Naive thymus-derived CD4-positive, alpha-beta T cell (primary cell): ENCODE results near the gene CASKIN1. TPM values are rescaled to one million over a fixed set of nuclear protein-coding genes. Genes with fewer than 3 reads are reported as not detected.
"Not testable (repeated sequence)": the region's sequence is repeated elsewhere in the genome, so short reads cannot be mapped to it uniquely, and the experiment has no call there.

Source experiments
- ATAC-seq: fragments of 150-1000 bp; cut with Tn5 transposase; 2 replicates; pipeline ENCODE4 v1.10.0; 2021; ENCODE audit warnings: mild to moderate bottlenecking, moderate library complexity
- CTCF ChIA-PET: fragments of 350-600 bp; sonication (Branson Sonifier 250); formaldehyde crosslinking; loops from one replicate; lab custom pipeline; 2021; ENCODE audit warnings: antibody characterized with exemption; lab: Charles Lee
- POLR2A ChIA-PET: fragments of 350-600 bp; sonication (Branson Sonifier 250); formaldehyde crosslinking; loops from one replicate; lab custom pipeline; 2021; ENCODE audit warnings: antibody characterized with exemption, inconsistent platforms; lab: Charles Lee
- DNase-seq, 9 donors: peaks; one replicate each; pipeline versions ENCODE4 v3.0.0 to v3.0.0-alpha.2; 2020 to 2022; ENCODE audit warnings: mixed read lengths in 1 of 9
- H3K27ac ChIP-seq: one replicate; pipeline ENCODE4 v1.7.0; 2013; ENCODE audit warnings: mild to moderate bottlenecking, low read depth, low read length, moderate library complexity
- H3K27me3 ChIP-seq, 2 donors: one replicate each; pipeline ENCODE4 v1.7.0; 2013; ENCODE audit warnings: low read length in 2 of 2, mild to moderate bottlenecking in 2 of 2, moderate library complexity in 2 of 2; ENCODE audit not compliant: control insufficient read depth in 2 of 2, insufficient read depth in 2 of 2
- H3K36me3 ChIP-seq, 3 experiments: 1 replicate in 2 of 3; 2 replicates in 1 of 3; pipeline ENCODE4 v1.7.0; 2013; ENCODE audit warnings: low read length in 3 of 3, mild to moderate bottlenecking in 3 of 3, moderate library complexity in 1 of 3; ENCODE audit not compliant: insufficient read depth in 3 of 3, control insufficient read depth in 2 of 3
- H3K4me1 ChIP-seq, 2 donors: one replicate each; pipeline ENCODE4 v1.7.0; 2013; ENCODE audit warnings: low read length in 2 of 2, mild to moderate bottlenecking in 2 of 2, moderate library complexity in 1 of 2; ENCODE audit not compliant: control insufficient read depth in 2 of 2, insufficient read depth in 2 of 2
- H3K4me3 ChIP-seq: 2 replicates; pipeline ENCODE4 v1.7.0; 2013; ENCODE audit warnings: mild to moderate bottlenecking, low read length
- H3K9me3 ChIP-seq, 3 experiments: 1 replicate in 2 of 3; 2 replicates in 1 of 3; pipeline ENCODE4 v1.7.0; 2013; ENCODE audit warnings: low read length in 3 of 3; ENCODE audit not compliant: control insufficient read depth in 2 of 3
- H3K27ac Mint-ChIP-seq, 9 donors: one replicate each; pipeline ENCODE4 v1.8.0; 2020 to 2022; ENCODE audit warnings: mixed read lengths in 9 of 9, mild to moderate bottlenecking in 8 of 9, moderate library complexity in 5 of 9, inconsistent platforms in 2 of 9
- H3K27me3 Mint-ChIP-seq, 5 donors: one replicate each; pipeline ENCODE4 v1.8.0; 2021 to 2022; ENCODE audit warnings: mixed read lengths in 5 of 5, mild to moderate bottlenecking in 1 of 5
- H3K36me3 Mint-ChIP-seq, 5 donors: one replicate each; pipeline ENCODE4 v1.8.0; 2020 to 2022; ENCODE audit warnings: mixed read lengths in 5 of 5, mild to moderate bottlenecking in 3 of 5, inconsistent platforms in 1 of 5
- H3K4me1 Mint-ChIP-seq, 7 donors: one replicate each; pipeline ENCODE4 v1.8.0; 2020 to 2022; ENCODE audit warnings: mixed read lengths in 7 of 7, mild to moderate bottlenecking in 3 of 7, inconsistent platforms in 1 of 7
- H3K4me3 Mint-ChIP-seq, 10 donors: one replicate each; pipeline ENCODE4 v1.8.0; 2020 to 2022; ENCODE audit warnings: mild to moderate bottlenecking in 10 of 10, mixed read lengths in 10 of 10, moderate library complexity in 6 of 10, inconsistent platforms in 2 of 10
- H3K9me3 Mint-ChIP-seq, 11 donors: one replicate each; pipeline ENCODE4 v1.8.0; 2020 to 2022; ENCODE audit warnings: mixed read lengths in 11 of 11, mild to moderate bottlenecking in 4 of 11, inconsistent platforms in 1 of 11, moderate library complexity in 1 of 11
- intact Hi-C, 2 donors: fragments of 100-400 bp; cut with micrococcal nuclease; formaldehyde crosslinking; loops; one replicate each; pipeline ENCODE4 v1.15.1; 2023
- polyA plus RNA-seq, 2 donors: library from polyadenylated mRNA; unstranded; fragments of 300-500 nt; fragmentation: Illumina TruSeq; gene quantifications; one replicate each; pipeline ENCODE4 v1.2.3, GENCODE V29; 2021
- total RNA-seq, 6 experiments: library from RNA in 5 of 6; stranded (reverse) in 5 of 6; gene quantifications; 1 replicate in 5 of 6; 2 replicates in 1 of 6; pipeline ENCODE4 v1.2.3 and lab custom pipeline; 2021 to 2026

Gene CASKIN1
- total and polyA plus RNA-seq, 7 experiments from 2014 or later = 0.19 TPM; not detected in 6

DNA sequence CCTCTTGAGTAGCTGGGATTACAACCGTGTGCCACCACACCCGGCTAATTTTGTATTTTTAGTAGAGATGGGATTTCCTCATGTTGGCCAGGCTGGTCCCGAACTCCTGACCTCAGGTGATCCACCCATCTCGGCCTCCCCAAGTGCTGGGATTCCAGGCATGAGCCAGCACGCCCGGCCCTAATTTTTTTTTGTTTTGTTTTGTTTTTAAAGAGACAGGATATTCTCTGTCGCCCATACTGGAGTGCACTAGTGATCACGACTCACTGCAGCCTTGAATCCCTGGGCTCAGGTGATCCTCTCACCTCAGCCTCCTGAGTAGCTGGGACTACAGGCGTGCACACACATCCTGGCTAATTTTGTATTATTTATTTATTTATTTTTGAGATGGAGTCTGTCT, 43.9 kb upstream of the CASKIN1 start:
- H3K9me3 Mint-ChIP-seq, H3K36me3 Mint-ChIP-seq, H3K4me1 ChIP-seq, H3K27me3 ChIP-seq, H3K27ac ChIP-seq, H3K27ac Mint-ChIP-seq, H3K9me3 ChIP-seq, H3K4me1 Mint-ChIP-seq, CTCF ChIA-PET, DNase-seq, intact Hi-C loops, ATAC-seq, H3K27me3 Mint-ChIP-seq, H3K4me3 ChIP-seq, H3K4me3 Mint-ChIP-seq: not testable (repeated sequence)
- H3K36me3 ChIP-seq = peaks cover 0 to 39% (median 0%) of the 10 kb centered on the region in 3 experiments
- POLR2A ChIA-PET = interaction anchor here (1.2 kb wide), 1 partner anchor 25 kb away, joined by 3 read pairs; no protein-coding TSS in a partner anchor

DNA sequence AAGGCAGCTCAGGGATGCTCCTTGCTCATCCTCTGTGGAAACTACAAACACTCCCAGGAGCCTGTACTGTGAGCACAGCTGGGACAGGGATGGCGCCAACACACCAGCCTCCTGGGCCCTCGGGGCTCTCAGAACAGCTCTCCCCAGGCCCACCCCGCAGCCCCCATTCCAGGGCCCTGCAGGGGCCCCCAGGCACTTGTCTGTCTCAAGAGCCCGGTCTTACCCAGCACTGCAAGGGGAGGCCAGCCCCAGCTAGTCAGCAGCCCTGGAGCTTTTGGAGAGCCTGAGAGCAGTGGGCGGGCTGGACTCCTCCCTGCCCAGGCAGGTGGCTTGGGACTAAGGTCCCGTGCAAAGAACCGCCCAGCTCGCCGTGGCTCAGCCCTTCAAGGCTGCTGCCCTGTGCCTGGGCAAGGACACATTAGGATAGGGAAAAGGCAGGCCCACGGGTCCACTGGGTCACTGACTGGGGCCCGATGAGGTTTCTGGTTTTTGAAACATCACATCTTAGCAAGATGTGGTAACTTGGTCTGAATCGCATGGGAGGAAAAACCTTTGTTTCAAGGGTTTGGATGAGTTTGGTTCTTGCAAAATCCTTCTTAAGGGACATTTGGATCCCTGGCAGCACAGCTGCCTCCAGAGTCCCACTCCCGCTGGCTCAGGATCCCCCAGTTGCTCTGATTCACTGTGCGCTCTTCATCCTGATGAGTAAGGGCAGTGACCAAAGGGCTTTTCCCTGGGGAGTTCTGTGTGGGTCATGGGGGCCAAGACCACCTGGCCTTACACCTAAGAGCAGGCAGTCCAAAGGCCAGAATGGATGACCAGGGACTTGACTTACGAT, 42.7 kb upstream of the CASKIN1 start:
- no peaks in the 10 kb centered on the region for H3K27me3 ChIP-seq
- ChIA-PET CTCF (no interaction called here), POLR2A (no interaction called here)
- intact Hi-C loops = no loop called here
- ATAC-seq (no peak), DNase-seq (no peak)
- peaks cover 0 to 39% (median 0%) of the 10 kb centered on the region in 3 experiments for H3K36me3 ChIP-seq
- H3K9me3 ChIP-seq = no peaks in the 10 kb centered on the region
- Mint-ChIP-seq H3K27ac (no peak overlapping the region), H3K9me3 (no peaks in the 10 kb centered on the region), H3K4me1 (peaks cover 0 to 11% (median 0%) of the 10 kb centered on the region in 7 donors), H3K27me3 (no peaks in the 10 kb centered on the region), H3K36me3 (peaks cover 0 to 14% (median 7%) of the 10 kb centered on the region in 5 donors), H3K4me3 (no peak overlapping the region)
- no peak overlapping the region for H3K27ac ChIP-seq
- no peaks in the 10 kb centered on the region for H3K4me1 ChIP-seq
- no peak overlapping the region for H3K4me3 ChIP-seq

DNA sequence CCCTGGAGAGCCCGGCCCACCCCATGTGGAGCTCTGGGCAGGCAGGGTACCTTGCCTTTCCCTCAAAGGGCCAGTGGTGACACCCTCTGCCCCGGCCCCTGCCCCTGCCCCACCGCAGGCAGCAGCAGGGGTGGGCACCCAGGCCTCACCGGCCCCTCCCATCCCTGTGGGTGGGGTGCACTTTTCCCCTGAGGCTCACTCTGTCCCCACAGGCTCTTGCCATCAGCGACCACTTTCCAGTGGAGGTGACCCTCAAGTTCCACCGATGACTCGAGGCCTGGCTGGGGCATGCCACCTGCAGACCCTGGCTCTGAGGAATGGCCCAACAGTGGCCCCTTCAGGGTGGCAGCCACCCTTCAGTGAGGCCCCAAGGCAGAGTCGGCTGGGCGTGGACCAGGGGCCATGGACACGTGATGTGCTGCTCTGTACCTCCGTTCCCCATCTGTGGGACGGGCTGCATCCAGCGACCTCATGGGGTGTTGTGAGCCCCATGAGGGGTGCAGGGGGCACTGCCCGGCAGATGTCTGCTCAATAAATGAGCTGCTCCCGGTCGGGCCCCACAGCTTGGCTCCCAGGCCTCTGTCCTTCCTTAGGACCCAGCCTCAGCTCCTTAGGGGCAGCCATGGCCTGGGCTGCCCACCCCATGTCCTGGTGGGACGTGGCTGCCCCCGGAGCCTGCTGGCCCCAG, 41.9 kb upstream of the CASKIN1 start:
- ATAC-seq (no peak), DNase-seq (no peak)
- POLR2A ChIA-PET = no interaction called here
- Mint-ChIP-seq H3K36me3 (peaks cover 0 to 19% (median 7%) of the 10 kb centered on the region in 5 donors), H3K9me3 (no peaks in the 10 kb centered on the region), H3K4me1 (peaks cover 0 to 11% (median 0%) of the 10 kb centered on the region in 7 donors), H3K4me3 (no peak overlapping the region), H3K27ac (no peak overlapping the region), H3K27me3 (no peaks in the 10 kb centered on the region)
- Histone ChIP-seq H3K27ac (no peak overlapping the region), H3K9me3 (no peaks in the 10 kb centered on the region), H3K4me3 (no peak overlapping the region), H3K36me3 (peaks cover 0 to 39% (median 0%) of the 10 kb centered on the region in 3 experiments), H3K27me3 (no peaks in the 10 kb centered on the region), H3K4me1 (no peaks in the 10 kb centered on the region)
- intact Hi-C loops = no loop called here
- CTCF ChIA-PET = no interaction called here

DNA sequence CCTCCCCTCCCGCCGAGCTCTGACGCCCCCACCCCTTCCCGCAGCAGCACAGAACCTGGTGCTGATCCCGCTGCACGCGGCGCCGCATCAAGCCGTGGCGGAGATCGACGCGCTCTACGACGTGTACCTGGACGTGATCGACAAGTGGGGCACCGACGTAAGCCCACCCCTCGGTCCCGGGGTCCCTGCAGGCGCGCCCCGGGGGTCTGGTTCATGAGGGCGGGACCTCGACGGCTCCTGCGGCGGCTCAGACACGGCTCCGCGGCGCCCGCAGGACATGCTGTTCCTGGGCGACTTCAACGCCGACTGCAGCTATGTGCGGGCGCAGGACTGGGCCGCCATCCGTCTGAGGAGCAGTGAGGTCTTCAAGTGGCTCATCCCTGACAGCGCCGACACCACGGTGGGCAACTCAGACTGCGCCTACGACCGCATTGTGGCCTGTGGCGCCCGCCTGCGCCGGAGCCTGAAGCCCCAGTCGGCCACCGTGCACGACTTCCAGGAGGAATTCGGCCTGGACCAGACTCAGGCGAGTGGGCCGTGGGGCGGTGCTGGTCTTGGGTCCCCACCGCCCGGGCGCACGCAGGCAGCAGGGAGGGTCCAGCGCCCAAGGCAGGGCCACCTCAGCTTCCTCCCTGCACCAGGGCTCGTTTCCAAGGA, 41.2 kb upstream of the CASKIN1 start:
- intact Hi-C loops = no loop called here
- no peaks in the 10 kb centered on the region for H3K9me3 ChIP-seq
- Mint-ChIP-seq H3K27me3 (no peaks in the 10 kb centered on the region), H3K36me3 (peaks cover 0 to 23% (median 7%) of the 10 kb centered on the region in 5 donors), H3K9me3 (no peaks in the 10 kb centered on the region), H3K4me1 (peaks cover 0 to 10% (median 0%) of the 10 kb centered on the region in 7 donors), H3K27ac (no peak overlapping the region), H3K4me3 (no peak overlapping the region)
- H3K27ac ChIP-seq = no peak overlapping the region
- no peaks in the 10 kb centered on the region for H3K27me3 ChIP-seq
- POLR2A ChIA-PET = no interaction called here
- DNase-seq (no peak), ATAC-seq (no peak)
- CTCF ChIA-PET = no interaction called here
- no peak overlapping the region for H3K4me3 ChIP-seq
- no peaks in the 10 kb centered on the region for H3K4me1 ChIP-seq
- H3K36me3 ChIP-seq = peaks cover 0 to 39% (median 0%) of the 10 kb centered on the region in 3 experiments

DNA sequence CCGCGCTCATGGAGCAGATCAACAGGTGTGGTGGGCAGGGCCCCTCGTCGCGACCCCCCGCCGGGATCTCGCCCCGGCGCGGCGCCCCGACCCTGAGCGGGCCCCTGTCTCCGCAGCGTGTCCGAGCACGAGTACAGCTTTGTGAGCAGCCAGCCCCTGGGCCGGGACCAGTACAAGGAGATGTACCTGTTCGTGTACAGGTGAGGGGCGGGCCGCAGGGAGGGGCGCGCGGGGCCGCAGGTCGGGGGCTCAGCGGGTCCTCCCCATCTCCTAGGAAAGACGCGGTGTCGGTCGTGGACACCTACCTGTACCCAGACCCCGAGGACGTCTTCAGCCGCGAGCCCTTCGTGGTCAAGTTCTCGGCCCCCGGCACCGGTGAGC, 40.7 kb upstream of the CASKIN1 start:
- Mint-ChIP-seq H3K36me3 (peaks cover 0 to 19% (median 3%) of the 10 kb centered on the region in 5 donors), H3K27ac (no peak overlapping the region), H3K9me3 (no peaks in the 10 kb centered on the region), H3K4me1 (peaks cover 0 to 6% (median 0%) of the 10 kb centered on the region in 7 donors), H3K4me3 (no peak overlapping the region), H3K27me3 (no peaks in the 10 kb centered on the region)
- POLR2A ChIA-PET = no interaction called here
- H3K27ac ChIP-seq = no peak overlapping the region
- no peak overlapping the region for H3K4me3 ChIP-seq
- no peak for ATAC-seq
- intact Hi-C loops = no loop called here
- peaks cover 0 to 39% (median 0%) of the 10 kb centered on the region in 3 experiments for H3K36me3 ChIP-seq
- CTCF ChIA-PET = no interaction called here
- no peaks in the 10 kb centered on the region for H3K9me3 ChIP-seq
- H3K4me1 ChIP-seq = no peaks in the 10 kb centered on the region
- H3K27me3 ChIP-seq = no peaks in the 10 kb centered on the region
- DNase-seq = no peak

DNA sequence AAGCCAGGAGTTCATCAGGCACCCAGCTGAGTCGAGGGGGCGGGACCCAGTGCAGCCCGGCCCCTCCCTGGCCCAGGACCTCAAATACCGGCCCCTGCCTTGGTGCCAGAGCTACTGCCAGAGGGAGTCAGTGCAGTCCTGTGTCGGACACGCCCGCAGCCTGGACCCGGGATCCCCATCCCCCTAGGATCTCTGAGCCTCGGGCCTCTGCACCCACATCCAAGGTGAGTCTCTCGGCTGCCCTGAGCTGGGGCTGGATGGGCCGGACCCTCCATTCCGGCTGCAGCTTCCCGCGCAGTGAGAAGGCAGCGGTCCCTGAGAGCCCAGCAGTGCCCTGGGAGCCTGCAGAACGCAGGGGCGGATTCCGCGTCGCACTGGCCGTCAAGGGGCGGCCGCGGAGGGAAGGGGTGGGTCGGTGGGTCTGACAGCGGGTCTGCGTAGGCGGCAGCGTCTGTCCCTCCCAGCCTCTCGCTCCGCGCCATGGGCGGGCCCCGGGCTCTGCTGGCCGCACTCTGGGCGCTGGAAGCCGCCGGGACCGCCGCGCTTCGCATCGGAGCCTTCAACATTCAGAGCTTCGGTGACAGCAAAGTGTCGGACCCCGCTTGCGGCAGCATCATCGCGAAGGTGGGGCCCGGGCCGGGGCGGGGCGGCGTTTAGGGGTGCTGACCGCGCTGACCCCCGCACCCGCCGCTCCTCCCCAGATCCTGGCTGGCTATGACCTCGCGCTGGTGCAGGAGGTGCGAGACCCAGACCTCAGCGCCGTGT, 40.1 kb upstream of the CASKIN1 start, which contains the start of gene DNASE1L2:
Gene DNASE1L2 (plus strand): TSS at position 108 of the 765 bp plus-strand sequence. CDS start 373 bp downstream, at position 481.
- ChIA-PET POLR2A (no interaction called here), CTCF (no interaction called here)
- H3K36me3 Mint-ChIP-seq = peaks cover 0 to 19% (median 3%) of the 10 kb centered on the region in 5 donors
- H3K9me3 Mint-ChIP-seq = no peaks in the 10 kb centered on the region
- H3K36me3 ChIP-seq = peaks cover 0 to 44% (median 3%) of the 10 kb centered on the region in 3 experiments
- H3K9me3 ChIP-seq = no peaks in the 10 kb centered on the region
- no peaks in the 10 kb centered on the region for H3K27me3 ChIP-seq
- H3K4me3 ChIP-seq = no peak within 1 kb of the TSS
- H3K4me3 Mint-ChIP-seq = no peak within 1 kb of the TSS
- intact Hi-C loops = no loop called here
- no peaks in the 10 kb centered on the region for H3K27me3 Mint-ChIP-seq
- DNase-seq (no peak), ATAC-seq (no peak)
- H3K4me1 ChIP-seq = no peaks in the 10 kb centered on the region
- peaks cover 0 to 6% (median 0%) of the 10 kb centered on the region in 7 donors for H3K4me1 Mint-ChIP-seq
- no peak within 1 kb of the TSS for H3K27ac Mint-ChIP-seq
- H3K27ac ChIP-seq = no peak within 1 kb of the TSS
